Transverse colon (tissue), 3 donors: Measurements from ENCODE around the gene HDAC8.

Source experiments
- CTCF ChIP-seq, 5 experiments: fragments of 200-600 bp in 3 of 5; fragments of 450-650 bp in 2 of 5; sonication (generic) in 3 of 5; IDR thresholded peaks; 1 replicate in 2 of 5; 2 replicates in 3 of 5; pipeline ENCODE4 v1.5.1; 2016 to 2017; ENCODE audit warnings: antibody characterized with exemption in 5 of 5, inconsistent platforms in 3 of 5, mild to moderate bottlenecking in 2 of 5, moderate library complexity in 1 of 5
- EP300 ChIP-seq: sonication (generic); formaldehyde crosslinking; IDR thresholded peaks from one replicate; pipeline ENCODE4 v1.6.1; 2017; ENCODE audit warnings: antibody characterized with exemption, low read depth
- POLR2A ChIP-seq: fragments of 450-650 bp; IDR thresholded peaks from one replicate; pipeline ENCODE4 v1.6.1; 2016; ENCODE audit warnings: antibody characterized with exemption, mild to moderate bottlenecking, moderate library complexity

GRCh38 chrX:72554448-72555140 is 18.0 kb downstream of the HDAC8 start:
- TF ChIP-seq CTCF (IDR thresholded peaks at IDR 0.05) (no peak), EP300 (no peak), POLR2A (no peak)
